Stimulated activated CD4-positive, alpha-beta T cell treated with anti-CD3 and anti-CD28 coated beads, Interleukin-12 subunit alpha, Interleukin-12 subunit beta, amount 100 ng/mL, for 4 hours (primary cell): Measurements from ENCODE around the gene MRPL55.

Experiments
- DNase-seq: peaks from one replicate; pipeline ENCODE4 v3.0.0-alpha.2; 2020

MRPL55 gene

DNA sequence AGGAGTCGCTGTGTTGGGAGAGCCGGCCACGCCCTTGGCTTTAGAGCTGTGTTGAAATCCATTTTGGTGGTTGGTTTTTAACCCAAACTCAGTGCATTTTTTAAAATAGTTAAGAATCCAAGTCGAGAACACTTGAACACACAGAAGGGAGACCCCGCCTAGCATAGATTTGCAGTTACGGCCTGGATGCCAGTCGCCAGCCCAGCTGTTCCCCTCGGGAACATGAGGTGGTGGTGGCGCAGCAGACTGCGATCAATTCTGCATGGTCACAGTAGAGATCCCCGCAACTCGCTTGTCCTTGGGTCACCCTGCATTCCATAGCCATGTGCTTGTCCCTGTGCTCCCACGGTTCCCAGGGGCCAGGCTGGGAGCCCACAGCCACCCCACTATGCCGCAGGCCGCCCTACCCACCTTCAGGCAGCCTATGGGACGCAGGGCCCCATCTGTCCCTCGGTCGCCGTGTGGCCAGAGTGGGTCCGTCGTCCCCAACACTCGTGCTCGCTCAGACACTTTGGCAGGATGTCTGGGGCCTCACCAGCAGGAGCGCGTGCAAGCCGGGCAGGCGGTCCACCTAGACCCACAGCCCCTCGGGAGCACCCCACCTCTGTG, 10.7 kb downstream of the MRPL55 start:
- no peak for DNase-seq

DNA sequence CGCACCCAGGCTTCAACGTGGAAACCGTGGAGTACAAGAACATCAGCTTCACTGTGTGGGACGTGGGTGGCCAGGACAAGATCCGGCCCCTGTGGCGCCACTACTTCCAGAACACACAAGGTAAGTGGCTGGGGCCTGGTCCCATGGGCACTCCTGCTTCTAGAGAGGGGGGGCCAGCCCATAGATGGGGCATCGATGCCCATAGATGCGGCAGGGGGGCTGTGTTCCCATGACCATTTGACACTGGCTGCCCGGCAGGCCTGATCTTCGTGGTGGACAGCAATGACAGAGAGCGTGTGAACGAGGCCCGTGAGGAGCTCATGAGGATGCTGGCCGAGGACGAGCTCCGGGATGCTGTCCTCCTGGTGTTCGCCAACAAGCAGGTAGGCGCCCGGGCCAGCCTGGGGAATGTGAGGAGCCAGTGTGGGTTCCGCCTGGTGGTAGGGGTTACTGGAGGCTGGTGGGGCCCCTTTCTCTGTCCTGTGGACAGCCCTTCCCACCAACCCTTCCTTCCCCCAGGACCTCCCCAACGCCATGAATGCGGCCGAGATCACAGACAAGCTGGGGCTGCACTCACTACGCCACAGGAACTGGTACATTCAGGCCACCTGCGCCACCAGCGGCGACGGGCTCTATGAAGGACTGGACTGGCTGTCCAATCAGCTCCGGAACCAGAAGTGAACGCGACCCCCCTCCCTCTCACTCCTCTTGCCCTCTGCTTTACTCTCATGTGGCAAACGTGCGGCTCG, 11.6 kb downstream of the MRPL55 start:
- no peak for DNase-seq

GRCh38 chr1:228096416-228097332, 12.4 kb downstream of the MRPL55 start:
- DNase-seq = no peak

DNA sequence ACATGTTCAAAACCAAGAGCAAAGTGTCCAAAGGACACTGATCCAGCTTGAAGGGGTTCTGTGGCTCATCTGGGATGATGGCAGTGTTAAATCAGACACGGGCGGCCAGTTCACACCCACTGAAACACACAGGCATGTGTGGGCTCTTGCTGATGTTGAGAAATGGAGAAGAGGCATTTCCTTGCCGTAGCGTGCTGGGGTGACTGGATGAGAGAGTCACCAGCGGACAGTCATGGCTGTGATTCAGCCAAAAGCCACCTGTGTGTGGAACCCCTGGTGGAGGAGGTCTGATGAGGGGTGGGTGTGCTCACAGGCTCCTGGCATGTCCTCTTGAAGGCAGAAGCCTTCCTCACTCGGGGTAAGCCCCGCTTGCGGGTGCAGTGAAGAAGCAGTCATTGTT, 13.2 kb downstream of the MRPL55 start:
- no peak for DNase-seq

- no peak for DNase-seq
Observed at GRCh38 chr1:228095161-228095560, 13.9 kb downstream of the MRPL55 start.

DNA sequence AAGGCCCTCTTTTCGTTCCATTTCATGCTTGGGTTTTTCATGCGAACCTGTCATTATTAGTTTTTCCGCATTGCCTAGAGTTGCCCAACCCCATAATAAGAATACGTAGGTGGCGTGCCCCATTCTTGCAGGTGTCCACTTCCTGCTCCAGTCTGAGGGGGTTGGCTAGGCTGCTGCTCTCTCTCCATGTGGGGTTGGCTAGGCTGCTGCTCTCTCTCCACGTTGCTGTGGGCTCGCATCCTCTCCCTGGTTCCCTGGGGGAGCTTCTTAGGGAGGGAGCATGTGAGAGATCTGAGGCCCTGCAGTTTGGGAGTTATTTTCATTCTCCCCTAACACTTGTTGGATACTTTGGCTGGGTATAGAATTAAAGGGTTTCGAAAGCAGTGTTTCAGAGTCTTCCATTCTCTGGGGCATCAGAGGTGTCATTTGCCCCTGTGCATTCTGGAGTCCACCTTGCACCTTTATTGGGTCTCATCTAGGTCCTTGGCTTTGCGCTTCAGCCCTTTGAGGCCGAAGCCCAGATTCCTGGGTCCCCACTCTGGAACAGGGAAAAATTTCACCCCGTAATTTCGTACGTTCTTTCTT, 14.6 kb downstream of the MRPL55 start:
- DNase-seq = no peak

DNA sequence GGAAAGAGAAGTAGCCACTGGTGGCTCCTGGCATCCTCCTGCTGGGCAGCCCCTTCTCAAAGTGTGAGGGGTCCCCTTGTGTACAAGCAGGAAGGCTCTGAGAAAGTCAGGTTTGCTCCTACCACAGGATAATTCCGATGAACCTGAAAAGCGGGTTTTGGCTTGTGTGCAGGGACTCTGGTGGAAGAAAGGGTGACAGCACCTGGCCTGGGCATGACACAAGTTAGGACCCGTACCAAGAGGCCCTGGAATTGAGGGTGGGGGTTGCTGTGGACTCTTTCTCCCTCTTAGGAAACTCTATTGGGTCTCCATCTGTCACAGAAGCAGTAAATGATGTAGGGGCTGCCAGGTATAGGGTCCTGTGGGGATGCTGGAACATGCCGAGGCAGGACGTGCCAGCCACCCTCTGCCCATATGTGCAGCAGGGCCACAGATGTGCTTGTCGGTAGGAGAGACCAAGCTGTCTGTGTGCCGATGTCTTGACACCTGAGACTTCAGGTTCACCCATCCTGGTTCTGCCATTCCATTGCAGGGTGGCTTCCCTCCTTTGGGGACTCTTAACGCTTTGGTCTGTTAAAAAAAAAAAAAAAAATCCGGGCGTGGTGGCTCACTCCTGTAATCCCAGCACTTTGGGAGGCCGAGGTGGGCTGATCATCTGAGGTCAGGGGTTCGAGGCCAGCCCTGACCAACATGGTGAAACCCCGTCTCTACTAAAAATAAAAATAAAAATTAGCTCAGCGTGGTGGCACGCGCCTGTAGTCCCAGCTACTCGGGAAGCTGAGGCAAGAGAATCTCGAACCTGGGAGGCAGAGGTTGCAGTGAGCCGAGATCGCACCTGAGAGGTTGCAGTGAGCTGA, 15.8 kb downstream of the MRPL55 start:
- DNase-seq = no peak

GRCh38 chr1:228092342-228093049, 16.6 kb downstream of the MRPL55 start:
- DNase-seq = no peak

GRCh38 chr1:228091084-228091483, 18.0 kb downstream of the MRPL55 start:
- no peak for DNase-seq

GRCh38 chr1:228090613-228091081, 18.5 kb downstream of the MRPL55 start:
- DNase-seq = no peak

GRCh38 chr1:228089519-228090380, 19.3 kb downstream of the MRPL55 start:
- no peak for DNase-seq

DNA sequence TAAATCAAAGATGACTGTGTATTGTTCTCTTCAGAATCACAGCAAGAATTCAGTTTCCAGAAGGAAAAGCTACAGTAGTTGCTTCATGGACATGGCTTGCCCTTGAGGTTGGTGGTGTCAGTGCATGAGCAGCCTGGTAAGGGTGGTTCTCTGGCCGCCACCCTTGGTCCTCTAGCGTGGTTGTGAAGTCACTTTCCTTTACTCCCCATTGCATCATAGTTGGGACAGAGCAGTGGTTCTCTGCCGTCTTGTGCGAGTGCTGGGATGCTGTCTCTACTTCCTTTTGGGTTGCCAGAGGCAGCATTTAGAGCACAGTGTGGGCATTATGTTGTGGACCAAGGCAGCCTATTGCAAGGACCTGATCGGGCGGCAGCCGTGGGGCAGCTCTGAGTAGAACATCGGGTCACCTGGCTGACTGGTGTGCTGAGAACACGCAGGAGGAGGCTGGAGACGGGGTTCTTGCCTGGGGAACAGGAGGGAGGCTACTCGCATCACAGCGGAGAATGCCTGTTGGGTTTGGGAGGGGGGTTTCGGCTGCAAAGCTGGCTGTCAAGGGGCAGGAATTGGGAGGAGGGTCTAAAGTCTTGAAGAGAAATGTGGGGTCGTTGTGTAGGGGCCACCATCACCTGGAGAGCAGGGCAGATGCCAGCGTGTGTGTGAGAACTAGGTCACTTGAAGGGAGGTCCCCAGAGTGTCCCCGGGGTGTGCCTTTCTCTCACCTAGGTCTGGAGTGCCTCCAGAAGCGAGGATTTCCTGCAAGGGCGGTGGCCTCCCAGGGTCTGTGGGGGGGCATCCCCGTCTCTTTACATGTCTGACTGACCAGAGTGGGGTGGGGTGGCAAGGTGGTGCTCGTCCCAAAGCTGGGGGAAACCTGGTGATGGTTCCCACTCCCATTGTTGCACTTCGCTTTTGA, 20.3 kb downstream of the MRPL55 start:
- no peak for DNase-seq

- no peak for DNase-seq
Observed at GRCh38 chr1:228087771-228088251, 21.3 kb downstream of the MRPL55 start.

DNA sequence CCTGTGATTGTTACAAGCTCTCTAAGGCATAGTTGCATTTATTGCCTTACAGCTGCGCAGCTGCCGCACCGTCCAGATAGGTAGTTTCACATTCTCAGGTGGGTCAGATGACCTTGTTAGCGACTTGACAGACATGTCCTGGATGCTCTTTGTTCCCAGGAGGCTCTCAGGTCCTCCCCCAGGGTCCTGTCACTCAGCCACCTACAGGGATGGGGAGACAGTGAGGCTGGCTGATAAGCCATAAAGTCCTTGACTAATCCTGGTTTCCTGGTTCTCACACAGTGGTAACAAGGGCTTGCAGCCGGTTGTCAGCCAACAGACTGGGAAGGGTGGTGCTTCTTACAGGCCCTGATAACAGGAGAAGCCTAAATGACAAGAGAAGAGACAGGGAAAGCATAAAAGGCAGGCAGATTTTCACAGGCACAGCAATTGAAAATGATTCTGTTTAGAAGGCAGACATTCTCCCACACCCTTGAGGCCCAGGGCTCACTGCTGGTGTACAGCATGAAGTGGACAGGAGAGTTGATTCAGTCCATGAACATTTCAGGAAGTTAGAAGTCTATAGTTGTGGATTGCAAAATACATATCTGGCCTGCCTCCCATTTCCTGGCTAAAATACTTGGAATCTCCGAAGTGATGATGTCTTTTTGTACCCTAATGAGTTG, 23.7 kb downstream of the MRPL55 start:
- no peak for DNase-seq

DNA sequence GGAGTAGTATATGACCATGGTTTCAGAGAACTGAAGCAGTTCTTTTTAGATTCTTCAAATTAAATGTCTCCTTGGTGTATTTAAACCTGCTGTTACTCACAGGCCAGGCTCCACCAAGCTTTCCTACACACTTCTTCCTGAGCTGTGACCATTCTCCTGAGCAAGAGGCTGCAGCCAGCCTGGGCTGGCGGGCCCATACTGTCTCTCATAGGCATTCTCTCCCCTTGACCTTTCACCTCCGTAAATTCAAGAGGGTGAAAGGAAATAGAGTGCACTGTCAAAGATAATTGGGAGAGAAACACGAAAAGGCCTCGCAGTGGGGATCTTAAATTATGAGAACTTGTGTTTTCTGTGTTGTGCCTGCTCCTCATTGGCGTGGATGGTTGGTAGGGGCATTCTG, 24.3 kb downstream of the MRPL55 start:
- no peak for DNase-seq

GRCh38 chr1:228084325-228084724, 24.8 kb downstream of the MRPL55 start:
- DNase-seq = no peak

GRCh38 chr1:228083871-228084278, 25.2 kb downstream of the MRPL55 start:
- DNase-seq = no peak
